K562 (cell line): ENCODE results near the gene OSBPL3. TPM values are rescaled to one million over a fixed set of nuclear protein-coding genes. Genes with fewer than 3 reads are reported as not detected.

ENCODE experiments used
- GABPA ChIP-seq: fragments of 200-800 bp; sonication (Bioruptor generic); conservative IDR thresholded peaks from 2 replicates; pipeline ENCODE4 v1.6.1; 2016; ENCODE audit warnings: low read depth, missing genetic modification characterization, missing compliant biosample characterization
- GTF2B ChIP-seq: IDR thresholded peaks from 2 replicates; pipeline ENCODE4 v1.6.1; 2011; ENCODE audit not compliant: insufficient read length; ENCODE audit errors: extremely low read depth
- NR2C1 ChIP-seq, 2 experiments: fragments of 450-650 bp; IDR thresholded peaks; 2 replicates each; pipeline ENCODE4 v1.6.1; 2017; ENCODE audit warnings: mild to moderate bottlenecking in 2 of 2, antibody characterized with exemption in 1 of 2, inconsistent platforms in 1 of 2, missing compliant biosample characterization in 1 of 2, missing genetic modification characterization in 1 of 2
- ZBTB40 ChIP-seq, 2 experiments: fragments of 450-650 bp in 1 of 2; sonication (generic) in 1 of 2; formaldehyde crosslinking in 1 of 2; IDR thresholded peaks; 2 replicates each; pipeline versions ENCODE4 v1.7.1 to v1.9.0; 2016 to 2022; ENCODE audit warnings: inconsistent platforms in 1 of 2, mild to moderate bottlenecking in 1 of 2, missing genetic modification reagents in 1 of 2
- ZFP91 ChIP-seq: sonication (generic); formaldehyde crosslinking; IDR thresholded peaks from 2 replicates; pipeline ENCODE4 v1.8.0; 2022; ENCODE audit warnings: mild to moderate bottlenecking, missing genetic modification reagents
- ZNF239 ChIP-seq: fragments of 250-450 bp; sonication (Bioruptor Pico); IDR thresholded peaks from 2 replicates; pipeline ENCODE4 v1.4.0; 2020; ENCODE audit warnings: mild to moderate bottlenecking
- ZNF280A ChIP-seq: fragments of 450-650 bp; IDR thresholded peaks from 2 replicates; pipeline ENCODE4 v1.6.1; 2018; ENCODE audit warnings: mild to moderate bottlenecking, low read depth; ENCODE audit not compliant: partially characterized antibody
- ZNF431 ChIP-seq: sonication (generic); formaldehyde crosslinking; IDR thresholded peaks from 2 replicates; pipeline ENCODE4 v1.8.0; 2022; ENCODE audit warnings: mild to moderate bottlenecking, missing genetic modification reagents
- polyA plus RNA-seq, 8 experiments: library from polyadenylated mRNA; depleted of rRNA in 4 of 8; stranded (reverse) in 5 of 8; unstranded in 3 of 8; fragments of >200 nt; fragmentation: Nextera tagmentation in 2 of 8; fragmentation: Illumina TruSeq in 1 of 8; extraction: Ambion mirVana in 2 of 8; extraction: Trizol in 1 of 8; gene quantifications; 2 replicates each; pipeline versions ENCODE4 v1.2.1 to v1.2.3, GENCODE V29; 2011 to 2014; ENCODE audit warnings: inconsistent platforms in 1 of 8, missing spikeins in 1 of 8
- total RNA-seq, 7 experiments: library from RNA; depleted of rRNA in 6 of 7; stranded (reverse); fragments of >200 nt in 6 of 7; fragmentation: Illumina TruSeq in 2 of 7; extraction: Trizol in 2 of 7; gene quantifications; 2 replicates each; pipeline versions ENCODE4 v1.2.1 to v1.2.3, GENCODE V29; 2011 to 2021; ENCODE audit warnings: low replicate concordance in 1 of 7

OSBPL3 gene
- total and polyA plus RNA-seq, 9 of the 15 experiments (the other 6 are each of a cell fraction or from before 2014, with no cell fraction given): 4.8 to 37.2 (median 26.5) TPM

- TF ChIP-seq ZBTB40 (IDR thresholded peaks at IDR 0.05) (peak; percentile 42; the same call in 1 of the 2 replicates), ZBTB40 (CRISPR knock-in tag; IDR thresholded peaks at IDR 0.05) (no peak), ZNF280A (no peak), ZNF239 (no peak), GABPA (tag) (0 out of 2 replicates have a peak, but pooled peaks have one; percentile 37), ZNF431 (no peak), NR2C1 (IDR thresholded peaks at IDR 0.05) (no peak), NR2C1 (tag; IDR thresholded peaks at IDR 0.05) (no peak), GTF2B (no peak), ZFP91 (CRISPR knock-in tag) (no peak)
Observed at GRCh38 chr7:24980534-24981170, 674 bp upstream of the OSBPL3 start (continued).
